GM19452 (cell line): ENCODE measurements around the gene POC5.

Experiments used
- ATAC-seq: cut with Tn5 transposase; IDR thresholded peaks from one replicate; pipeline ENCODE4 v1.9.1; 2021; ENCODE audit not compliant: unreplicated experiment

The POC5 gene

DNA sequence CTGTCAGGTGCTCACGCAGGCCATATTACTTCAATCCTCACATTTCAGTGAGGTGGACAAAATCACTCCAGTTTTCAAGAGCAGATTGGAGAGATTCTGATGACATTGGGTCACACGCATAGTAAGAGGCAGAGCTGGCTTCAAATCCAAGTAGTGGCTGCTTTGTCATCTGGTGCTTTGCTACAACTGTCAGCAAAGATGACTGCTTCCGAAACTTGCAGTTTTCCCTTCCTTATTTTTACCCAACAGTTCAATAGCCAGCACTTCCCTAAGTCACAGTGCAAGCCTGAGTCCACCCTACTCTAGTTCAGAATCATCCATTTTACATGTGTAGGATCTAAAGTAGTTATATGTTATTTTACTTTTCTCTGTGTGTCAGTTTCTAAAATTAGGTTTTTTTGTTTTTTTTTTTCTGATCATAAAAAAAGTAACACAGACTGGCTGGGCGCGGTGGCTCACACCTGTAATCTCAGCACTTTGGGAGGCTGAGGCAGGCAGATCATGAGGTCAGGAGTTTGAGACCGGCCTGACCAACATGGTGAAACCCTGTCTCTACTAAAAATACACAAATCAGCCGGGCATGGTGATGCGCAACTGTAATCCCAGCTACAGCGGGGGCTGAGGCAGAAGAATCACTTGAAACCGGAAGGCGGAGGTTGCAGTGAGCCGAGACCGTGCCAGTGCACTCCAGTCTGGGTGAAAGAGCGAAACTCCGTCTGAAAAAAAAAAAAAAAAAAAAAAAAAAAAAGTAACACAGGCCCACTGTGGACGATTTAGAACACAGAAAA lies 56.4 kb downstream of the POC5 start:
- ATAC-seq: no peak

DNA sequence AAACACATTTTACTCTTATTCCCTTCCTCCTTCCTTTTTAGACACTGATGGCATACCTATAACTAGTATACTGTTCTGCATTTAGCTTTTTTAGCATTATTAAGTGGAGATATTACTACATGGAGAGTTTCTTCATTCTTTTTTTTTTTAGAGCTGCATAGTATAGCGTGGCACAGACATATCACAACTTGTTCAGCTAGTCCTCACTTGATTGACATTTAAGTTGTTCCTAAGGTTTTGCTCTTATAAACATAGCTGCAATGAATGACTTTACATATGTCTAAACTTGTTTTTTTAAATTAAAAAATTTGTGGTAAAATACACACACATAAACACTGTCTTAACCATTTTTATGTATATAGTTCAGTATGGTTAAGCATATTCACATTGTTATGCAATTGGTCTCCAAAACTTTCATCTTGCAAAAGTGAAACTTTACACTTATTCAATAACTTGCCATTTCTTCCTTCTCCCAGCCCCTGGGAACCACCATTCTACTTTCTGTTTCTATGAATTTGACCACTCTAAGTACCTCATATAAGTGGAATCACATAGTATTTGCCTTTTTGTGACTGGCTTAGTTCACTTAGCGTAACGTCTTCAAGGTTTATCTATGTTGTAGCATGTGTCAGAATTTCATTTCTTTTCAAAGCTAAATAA lies 57.3 kb downstream of the POC5 start:
- peak; percentile 63 for ATAC-seq

DNA sequence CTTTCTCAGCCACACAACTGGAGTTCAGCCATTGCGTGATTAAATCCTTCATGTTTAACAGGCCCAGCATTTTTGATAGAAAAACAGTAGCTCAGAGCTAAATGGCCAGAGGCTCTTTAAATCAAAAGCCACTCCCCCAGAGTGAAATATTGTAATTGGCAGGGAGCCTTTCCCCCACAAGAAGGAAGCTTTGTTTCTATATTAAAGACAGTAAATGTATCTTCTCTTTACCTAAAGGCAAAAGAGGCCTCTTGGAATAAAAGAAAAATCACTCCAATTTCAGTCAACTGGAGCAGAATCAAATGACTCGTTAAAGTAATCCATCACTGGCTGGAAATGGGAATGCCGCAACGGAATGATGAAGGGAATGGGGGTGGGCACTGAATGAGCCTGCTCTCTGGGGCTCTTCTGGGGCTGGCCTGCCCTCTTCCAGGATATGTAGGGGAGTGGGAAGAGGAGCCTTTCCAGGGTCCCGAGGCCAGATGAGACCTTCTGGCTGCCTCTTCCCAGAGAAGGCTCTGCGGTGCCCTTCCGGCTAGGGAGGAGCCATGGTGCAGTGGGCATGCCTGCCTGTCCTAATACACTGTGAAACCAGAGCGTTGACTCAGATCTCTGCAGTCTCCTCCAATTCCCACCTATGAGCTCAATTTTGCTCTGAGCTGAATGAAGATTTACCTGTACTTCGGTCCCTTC lies 60.8 kb downstream of the POC5 start:
- no peak for ATAC-seq

DNA sequence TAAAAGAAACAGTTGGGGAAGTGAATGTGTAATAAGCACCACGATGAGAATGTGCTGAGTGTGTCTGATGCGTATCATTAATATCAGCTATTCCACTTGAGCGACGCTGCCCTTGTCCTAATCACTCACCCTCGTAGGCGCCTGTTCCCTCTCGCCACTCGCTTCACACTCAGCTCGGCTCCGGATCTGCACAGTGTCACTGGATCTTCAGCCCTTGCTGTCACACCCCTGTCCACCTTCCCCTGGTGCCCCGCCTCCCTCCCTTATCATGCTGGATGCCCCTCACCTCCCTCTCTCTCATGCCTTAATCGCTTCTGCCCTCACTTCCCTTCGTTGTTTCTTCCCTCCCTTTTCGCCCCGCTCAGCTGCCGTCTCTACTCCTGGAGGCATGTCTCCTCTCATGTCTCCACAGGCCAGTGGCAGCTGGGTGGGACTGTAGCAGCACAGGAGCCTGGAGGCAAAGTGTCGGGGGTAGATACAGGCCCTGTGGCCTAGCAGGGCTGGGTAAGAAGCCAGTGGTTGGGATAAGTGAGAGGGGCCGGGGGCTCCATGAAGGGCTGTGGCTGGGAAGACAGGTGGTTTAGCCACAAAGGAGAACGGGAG lies 62.4 kb downstream of the POC5 start:
- ATAC-seq: no peak

DNA sequence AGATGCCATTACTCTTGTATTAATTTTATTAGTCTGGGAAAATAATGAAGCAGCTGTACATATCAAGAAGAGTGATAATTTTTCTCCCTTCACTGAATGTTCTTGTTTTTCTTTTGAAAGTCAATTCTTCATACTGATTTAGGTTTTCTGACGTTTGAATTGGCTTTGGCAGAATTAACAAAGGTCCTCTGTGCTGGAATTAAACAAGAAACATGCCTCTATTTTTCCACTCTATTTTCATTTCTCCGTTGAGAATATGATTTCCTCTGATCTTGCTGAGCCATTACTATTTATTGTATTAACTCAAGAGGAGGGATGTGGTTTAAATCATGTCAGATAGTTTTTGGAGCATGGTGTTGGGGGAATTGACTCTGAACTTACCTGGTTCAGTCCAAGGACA lies 63.7 kb downstream of the POC5 start:
- no peak for ATAC-seq

DNA sequence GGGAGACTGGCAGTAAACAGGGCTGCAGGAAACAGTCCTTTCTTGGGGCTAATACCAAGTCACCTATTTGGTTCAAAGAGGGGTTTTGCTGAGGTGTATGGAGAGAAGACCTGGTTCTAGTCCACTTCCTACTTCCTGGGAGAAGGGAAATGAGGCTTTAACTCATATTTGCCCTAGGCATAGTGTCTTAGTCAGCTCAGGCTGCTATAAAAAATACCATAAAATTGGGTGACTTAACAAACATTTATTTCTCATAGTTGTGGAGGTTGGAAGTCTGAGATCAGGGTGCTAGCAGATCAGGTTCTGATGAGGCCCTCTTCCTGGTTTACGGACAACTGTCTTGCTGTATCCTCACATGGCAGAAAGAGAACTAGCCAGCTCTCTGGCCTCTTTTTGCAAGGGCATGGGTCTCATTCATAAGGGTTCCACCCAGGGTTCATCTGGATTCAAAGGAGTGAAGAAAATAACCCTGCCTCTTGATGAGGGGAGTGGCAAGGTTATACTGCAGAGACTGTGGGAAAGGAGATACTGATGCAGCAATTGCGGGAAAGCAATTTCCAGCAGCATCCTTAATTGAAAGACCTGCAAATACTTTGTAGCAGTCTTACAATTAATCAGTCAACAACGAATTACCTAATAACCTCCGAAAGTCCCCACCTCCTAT lies 65.5 kb downstream of the POC5 start:
- no peak for ATAC-seq

DNA sequence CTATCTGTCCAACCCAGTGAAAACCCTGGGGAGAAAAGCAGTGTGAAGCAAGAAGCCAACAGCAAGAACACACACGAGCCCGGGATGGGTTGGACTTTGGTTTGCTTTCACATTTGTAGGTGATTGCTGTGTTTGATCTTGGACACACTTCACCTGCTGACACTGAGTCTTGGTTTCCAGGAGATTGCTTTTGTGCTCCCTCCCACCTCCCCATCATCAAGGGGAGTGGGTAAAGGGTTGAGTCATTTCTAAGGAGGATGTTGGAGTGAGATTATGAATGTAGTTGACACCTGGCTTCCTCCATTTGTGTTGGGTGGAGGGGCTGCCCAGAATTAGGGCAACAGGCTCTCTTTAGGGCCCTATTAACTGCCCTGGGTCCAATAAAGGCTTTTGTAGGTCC lies 68.5 kb downstream of the POC5 start:
- no peak for ATAC-seq

DNA sequence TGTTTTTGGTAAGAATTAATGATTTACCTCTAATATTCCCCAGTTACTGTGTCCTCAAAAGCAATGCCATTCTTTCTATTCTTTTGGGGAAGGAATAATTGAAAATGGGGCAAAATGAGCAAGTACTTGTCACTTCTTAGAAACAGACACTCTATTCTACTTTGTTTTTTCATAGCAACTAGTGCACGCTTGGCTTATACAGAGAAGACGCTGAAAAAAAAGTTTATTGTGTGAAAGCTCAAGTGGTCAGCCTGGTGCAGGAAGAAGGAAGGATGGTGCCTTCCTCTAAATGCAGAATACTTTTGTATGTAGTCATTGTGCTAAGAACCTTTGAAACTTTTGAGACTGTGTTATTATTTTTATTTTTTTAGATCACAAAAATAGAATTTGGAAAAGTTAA lies 76.4 kb downstream of the POC5 start:
- ATAC-seq: no peak

DNA sequence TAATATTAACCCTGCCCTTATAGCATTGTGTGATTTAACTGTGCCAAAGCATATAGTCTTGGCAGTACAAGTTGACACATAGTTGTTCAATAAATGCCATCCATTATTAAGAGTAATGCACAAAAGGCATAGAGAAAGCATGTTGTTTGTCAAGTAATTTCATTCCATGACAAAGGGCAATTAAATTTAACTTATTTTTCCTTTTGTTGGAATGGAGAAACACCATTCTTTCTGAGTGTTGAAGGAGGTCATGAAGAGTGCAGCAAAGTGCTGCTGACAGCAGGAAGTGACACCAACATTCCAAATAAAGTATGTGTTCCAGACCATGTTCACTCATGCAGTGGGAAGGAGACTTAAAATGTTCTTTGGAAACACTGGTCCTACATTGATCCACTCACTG lies 76.8 kb downstream of the POC5 start:
- ATAC-seq: no peak

DNA sequence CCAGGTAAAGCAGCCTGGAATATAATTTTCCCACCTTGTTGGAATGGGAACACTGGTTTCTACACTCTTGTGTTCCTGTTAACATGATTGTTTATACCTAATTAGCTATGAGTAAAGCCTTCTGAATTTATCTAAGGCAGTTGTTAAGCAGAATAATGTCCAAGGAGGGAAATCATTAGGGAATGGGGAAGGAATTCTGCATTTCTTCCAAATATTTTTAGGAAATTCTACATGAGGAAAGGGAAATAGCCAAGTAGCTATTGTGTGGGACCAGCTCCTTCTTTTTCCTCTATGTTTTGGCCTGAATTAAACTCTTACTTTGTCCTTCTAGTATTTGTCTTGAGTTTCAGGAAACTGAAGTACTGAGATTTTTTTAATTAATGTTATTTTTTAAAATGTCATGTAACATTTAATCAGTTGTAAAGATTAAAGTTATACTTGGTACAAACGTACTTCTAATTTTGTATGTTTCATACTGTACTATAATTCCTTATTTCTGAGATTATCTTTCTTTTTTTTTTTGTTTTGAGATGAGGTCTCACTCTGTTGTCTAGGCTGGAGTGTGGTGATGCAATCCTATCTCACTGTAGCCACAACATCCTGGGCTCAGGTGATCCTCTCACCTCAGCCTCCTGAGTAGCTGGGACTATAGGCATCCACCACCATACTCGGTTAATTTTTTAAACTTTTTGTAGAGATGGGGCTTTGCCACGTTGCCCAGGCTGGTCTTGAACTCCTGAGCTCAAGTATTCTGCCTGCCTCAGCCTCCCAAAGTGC lies 77.5 kb downstream of the POC5 start:
- no peak for ATAC-seq

DNA sequence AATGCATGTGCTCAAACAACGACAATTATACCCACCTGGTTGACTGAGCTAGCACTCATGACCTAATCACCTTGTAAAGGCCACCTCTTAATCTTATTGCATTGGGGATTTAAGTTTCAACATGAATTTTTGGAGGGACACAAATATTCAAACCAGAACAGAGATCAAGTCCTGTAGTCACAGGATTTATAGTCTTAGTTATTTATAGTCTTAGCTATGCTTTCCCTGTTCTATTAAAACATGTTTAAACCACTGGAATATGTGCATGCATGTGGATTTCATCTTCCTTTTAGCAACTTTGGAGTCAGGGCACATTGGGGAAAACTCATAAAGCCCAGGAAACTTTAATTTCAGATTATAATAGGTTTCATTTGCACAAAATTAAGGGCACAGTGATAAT lies 79.3 kb downstream of the POC5 start:
- no peak for ATAC-seq

DNA sequence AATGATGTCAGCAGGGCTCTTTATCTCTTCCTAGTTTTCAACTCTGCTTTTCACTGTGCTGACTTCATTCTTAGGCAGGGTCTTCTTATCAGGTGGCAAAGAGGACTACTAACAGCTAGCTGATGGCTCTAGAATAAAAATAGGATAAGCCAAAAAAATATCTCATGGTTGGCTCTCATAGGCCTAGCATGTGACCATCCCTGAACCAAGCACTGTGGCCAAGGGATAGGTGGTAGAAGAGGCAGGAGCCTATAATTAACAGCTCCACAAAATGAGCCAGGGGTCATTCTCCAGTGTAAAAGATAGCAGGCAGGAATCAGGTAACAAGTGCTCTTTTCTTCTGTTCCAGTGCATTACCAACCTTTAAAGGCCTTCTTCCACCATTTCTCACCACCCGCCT lies 84.9 kb downstream of the POC5 start:
- no peak for ATAC-seq

DNA sequence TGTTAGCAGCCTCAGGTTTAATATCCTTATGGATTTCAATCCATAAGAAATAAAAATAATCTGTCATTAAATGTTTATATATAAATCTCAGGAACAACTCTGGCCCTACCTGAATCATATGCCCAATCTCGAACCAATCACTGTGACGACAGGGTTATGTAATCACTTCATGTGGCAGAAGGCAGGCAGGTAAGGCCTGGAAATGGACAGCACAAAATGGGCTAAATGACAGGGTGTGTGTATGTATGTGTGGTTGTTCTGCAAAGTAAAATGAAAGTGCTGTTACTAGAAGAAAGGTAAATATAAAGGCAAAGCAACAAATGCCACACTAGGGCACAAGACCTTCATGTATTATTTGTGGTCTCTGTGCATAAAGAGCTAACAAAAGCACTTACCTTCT lies 86.4 kb downstream of the POC5 start:
- no peak for ATAC-seq

DNA sequence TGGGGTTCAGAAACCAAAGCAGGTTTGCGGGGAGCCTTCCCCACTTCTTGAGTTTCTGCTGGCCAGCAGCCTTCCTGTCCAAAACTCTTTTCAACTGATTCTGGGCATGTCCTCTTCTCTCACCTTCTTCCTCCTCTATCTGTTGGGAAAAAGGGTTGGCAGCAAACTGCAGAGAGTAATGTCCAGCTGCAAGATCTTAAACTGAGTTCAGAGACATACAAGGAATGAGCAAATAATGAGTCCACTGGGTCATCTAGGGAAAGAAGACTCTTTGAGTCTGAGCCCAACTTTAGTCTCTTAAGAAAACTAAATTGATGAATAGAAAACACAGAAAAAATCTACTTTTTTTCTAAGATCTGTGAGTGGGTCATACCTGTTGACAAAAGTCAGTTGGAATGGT lies 89.4 kb downstream of the POC5 start:
- no peak for ATAC-seq

DNA sequence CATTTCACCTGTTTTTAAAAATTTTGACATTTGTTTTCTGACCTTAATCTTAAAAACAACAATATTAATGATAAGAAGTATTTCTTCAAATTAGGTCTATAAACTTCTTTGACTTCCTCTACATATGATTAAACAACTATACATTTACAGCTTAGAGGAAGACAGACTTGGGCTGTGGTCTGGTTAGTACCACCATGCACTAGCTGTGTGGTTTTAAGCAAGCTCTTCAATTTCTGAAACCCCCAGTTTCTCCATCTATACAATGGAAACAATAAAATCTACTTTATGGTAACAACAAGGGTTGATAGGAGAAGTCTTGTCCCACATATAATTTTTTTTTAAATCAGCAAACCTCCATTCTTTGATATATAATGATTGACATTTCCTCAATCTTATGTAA lies 90.3 kb downstream of the POC5 start:
- ATAC-seq: no peak
